Fibroblast of lung (primary cell): Measurements from ENCODE around the gene WFIKKN1.

Source experiments
- EZH2 ChIP-seq: IDR thresholded peaks from 2 replicates; pipeline ENCODE4 v1.5.1; 2012; ENCODE audit warnings: low read length, control low read depth, mild to moderate bottlenecking; ENCODE audit errors: missing control alignments
- TF ChIP-seq, protein P1 (sequence below), 2 donors: IDR thresholded peaks in 1 of 2; conservative IDR thresholded peaks in 1 of 2; 1 replicate in 1 of 2; 2 replicates in 1 of 2; pipeline ENCODE4 v1.5.1; 2011 to 2012; ENCODE audit warnings: low read length in 2 of 2, control low read depth in 1 of 2, inconsistent platforms in 1 of 2, low read depth in 1 of 2, mild to moderate bottlenecking in 1 of 2

- TF ChIP-seq, protein P1, sequence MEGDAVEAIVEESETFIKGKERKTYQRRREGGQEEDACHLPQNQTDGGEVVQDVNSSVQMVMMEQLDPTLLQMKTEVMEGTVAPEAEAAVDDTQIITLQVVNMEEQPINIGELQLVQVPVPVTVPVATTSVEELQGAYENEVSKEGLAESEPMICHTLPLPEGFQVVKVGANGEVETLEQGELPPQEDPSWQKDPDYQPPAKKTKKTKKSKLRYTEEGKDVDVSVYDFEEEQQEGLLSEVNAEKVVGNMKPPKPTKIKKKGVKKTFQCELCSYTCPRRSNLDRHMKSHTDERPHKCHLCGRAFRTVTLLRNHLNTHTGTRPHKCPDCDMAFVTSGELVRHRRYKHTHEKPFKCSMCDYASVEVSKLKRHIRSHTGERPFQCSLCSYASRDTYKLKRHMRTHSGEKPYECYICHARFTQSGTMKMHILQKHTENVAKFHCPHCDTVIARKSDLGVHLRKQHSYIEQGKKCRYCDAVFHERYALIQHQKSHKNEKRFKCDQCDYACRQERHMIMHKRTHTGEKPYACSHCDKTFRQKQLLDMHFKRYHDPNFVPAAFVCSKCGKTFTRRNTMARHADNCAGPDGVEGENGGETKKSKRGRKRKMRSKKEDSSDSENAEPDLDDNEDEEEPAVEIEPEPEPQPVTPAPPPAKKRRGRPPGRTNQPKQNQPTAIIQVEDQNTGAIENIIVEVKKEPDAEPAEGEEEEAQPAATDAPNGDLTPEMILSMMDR (conservative IDR thresholded peaks at IDR 0.05 in 1 of 2, IDR thresholded peaks at IDR 0.05 in 1 of 2; ENCODE audit: low read depth in 1 of 2, low read length in 2 of 2), result no peak
- TF ChIP-seq EZH2, result no peak
Observed at GRCh38 chr16:676913-677312, 46.1 kb downstream of the WFIKKN1 start.
